AG04450 (cell line): ENCODE measurements around the gene MLLT10. TPM values are rescaled to one million over a fixed set of nuclear protein-coding genes. Genes with fewer than 3 reads are reported as not detected.
"Not testable (repeated sequence)": the region's sequence is repeated elsewhere in the genome, so short reads cannot be mapped to it uniquely, and the experiment has no call there.

ENCODE experiments used
- CTCF ChIA-PET: fragments of 300-600, 350-600 bp; formaldehyde crosslinking; extraction: SDS; loops from one replicate; lab custom pipeline; 2022; ENCODE audit warnings: antibody characterized with exemption, inconsistent platforms; lab: Charles Lee
- POLR2A ChIA-PET: fragments of 350-600 bp; formaldehyde crosslinking; extraction: SDS; loops from one replicate; lab custom pipeline; 2021; ENCODE audit warnings: antibody characterized with exemption, inconsistent platforms; lab: Yijun Ruan, JAX
- DNase-seq: peaks from one replicate; pipeline ENCODE4 v3.0.0-alpha.2; 2011; ENCODE audit warnings: low read depth, low spot score
- H3K27ac ChIP-seq: one replicate; pipeline ENCODE4 v1.5.1; 2012; ENCODE audit warnings: low read depth, low read length, control low read depth
- H3K27me3 ChIP-seq: one replicate; pipeline ENCODE4 v1.6.0; 2012; ENCODE audit warnings: low read length; ENCODE audit not compliant: control insufficient read depth, insufficient read depth
- H3K4me3 ChIP-seq: 2 replicates; pipeline ENCODE4 v1.5.1; 2011; ENCODE audit warnings: mild to moderate bottlenecking, low read depth, low read length, control low read depth
- H3K9me3 ChIP-seq: 2 replicates; pipeline ENCODE4 v1.5.1; 2012; ENCODE audit warnings: low read length; ENCODE audit not compliant: control insufficient read depth, insufficient read depth
- polyA plus RNA-seq: library from polyadenylated mRNA; depleted of rRNA; stranded (reverse); fragments of >200 nt; gene quantifications from 2 replicates; pipeline ENCODE4 v1.2.3, GENCODE V29; 2011
- TF ChIP-seq, protein P1 (sequence below): IDR thresholded peaks from 2 replicates; pipeline ENCODE4 v1.5.1; 2011; ENCODE audit warnings: low read depth, low read length, control low read depth, inconsistent platforms

The MLLT10 gene
- polyA plus RNA-seq, 1 experiment, result 41.0 TPM

DNA sequence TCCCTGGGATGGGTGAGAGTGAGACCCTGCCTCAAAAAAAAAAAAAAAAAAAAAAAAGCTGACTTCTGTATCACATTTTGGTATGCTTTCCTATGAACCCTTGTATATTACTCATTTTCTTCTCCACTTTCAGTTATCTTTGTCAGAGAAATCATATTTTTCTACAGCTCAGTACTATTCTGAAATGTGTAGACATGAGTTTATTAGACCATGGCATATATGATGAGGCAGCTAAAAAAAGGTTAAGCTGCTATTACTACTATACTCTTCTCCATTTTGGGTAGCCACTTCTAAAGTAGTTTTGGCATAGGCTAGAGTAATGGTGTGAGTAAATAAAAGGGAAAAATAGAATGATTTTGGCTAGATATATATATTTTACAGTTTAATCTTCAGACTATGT lies 53.4 kb downstream of the MLLT10 start:
- TF ChIP-seq, protein P1, sequence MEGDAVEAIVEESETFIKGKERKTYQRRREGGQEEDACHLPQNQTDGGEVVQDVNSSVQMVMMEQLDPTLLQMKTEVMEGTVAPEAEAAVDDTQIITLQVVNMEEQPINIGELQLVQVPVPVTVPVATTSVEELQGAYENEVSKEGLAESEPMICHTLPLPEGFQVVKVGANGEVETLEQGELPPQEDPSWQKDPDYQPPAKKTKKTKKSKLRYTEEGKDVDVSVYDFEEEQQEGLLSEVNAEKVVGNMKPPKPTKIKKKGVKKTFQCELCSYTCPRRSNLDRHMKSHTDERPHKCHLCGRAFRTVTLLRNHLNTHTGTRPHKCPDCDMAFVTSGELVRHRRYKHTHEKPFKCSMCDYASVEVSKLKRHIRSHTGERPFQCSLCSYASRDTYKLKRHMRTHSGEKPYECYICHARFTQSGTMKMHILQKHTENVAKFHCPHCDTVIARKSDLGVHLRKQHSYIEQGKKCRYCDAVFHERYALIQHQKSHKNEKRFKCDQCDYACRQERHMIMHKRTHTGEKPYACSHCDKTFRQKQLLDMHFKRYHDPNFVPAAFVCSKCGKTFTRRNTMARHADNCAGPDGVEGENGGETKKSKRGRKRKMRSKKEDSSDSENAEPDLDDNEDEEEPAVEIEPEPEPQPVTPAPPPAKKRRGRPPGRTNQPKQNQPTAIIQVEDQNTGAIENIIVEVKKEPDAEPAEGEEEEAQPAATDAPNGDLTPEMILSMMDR, result no peak
- ChIA-PET POLR2A (interaction anchor here (0.7 kb wide), 1 partner anchor 12 kb away, joined by 6 read pairs; no protein-coding TSS in a partner anchor), CTCF (no interaction called here)
- Histone ChIP-seq H3K4me3 (no peak overlapping the region), H3K27ac (no peak overlapping the region), H3K9me3 (peaks cover 1% of the 10 kb centered on the region; the same call in 1 of the 2 replicates), H3K27me3 (no peaks in the 10 kb centered on the region)
- no peak for DNase-seq

DNA sequence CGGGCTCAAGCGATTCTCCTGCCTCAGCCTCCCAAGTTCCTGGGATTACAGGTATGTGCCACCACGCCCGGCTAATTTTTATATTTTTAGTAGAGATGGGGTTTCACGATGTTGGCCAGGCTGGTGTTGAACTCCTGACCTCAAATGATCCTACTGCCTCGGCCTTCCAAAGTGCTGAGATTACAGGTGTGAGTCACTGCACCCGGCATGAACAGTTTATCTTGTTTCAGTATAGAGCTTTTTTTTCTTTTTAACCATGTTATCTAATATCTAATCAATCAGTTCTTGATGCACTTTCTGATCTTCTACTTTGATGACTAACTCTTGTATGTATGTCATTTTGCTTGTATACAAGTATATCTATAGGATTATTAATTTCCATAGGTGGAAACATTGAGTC lies 54.1 kb downstream of the MLLT10 start:
- H3K9me3 ChIP-seq, H3K27ac ChIP-seq, POLR2A ChIA-PET, DNase-seq, H3K4me3 ChIP-seq, CTCF ChIA-PET, H3K27me3 ChIP-seq: not testable (repeated sequence)

DNA sequence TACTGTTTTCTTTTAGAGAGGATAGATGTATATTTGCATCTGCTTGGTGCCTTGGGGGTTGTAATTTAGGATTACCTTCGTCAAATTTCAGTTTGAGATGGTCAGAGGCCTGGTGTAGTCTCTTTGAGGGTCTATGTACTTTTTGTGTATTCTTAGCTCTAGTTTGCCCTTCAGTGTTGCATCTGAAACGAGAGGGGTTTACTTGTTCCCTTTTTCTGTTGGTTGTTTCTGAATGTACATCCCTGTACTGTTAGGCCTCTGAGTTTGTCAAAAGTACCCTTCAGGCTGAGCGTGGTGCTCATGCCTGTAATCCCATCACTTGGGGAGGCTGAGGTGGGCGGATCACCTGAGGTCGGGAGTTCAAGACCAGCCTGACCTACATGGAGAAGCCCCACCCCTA lies 60.0 kb downstream of the MLLT10 start:
- no peak for DNase-seq
- H3K27me3 ChIP-seq, result no peaks in the 10 kb centered on the region
- CTCF ChIA-PET, result interaction anchor here (0.7 kb wide), 1 partner anchor 13 kb away, joined by 5 read pairs; no protein-coding TSS in a partner anchor
- POLR2A ChIA-PET, result interaction anchor here (0.7 kb wide), 1 partner anchor 14 kb away, joined by 9 read pairs; no protein-coding TSS in a partner anchor
- no peak overlapping the region for H3K27ac ChIP-seq
- peaks cover 4% of the 10 kb centered on the region; the same call in 1 of the 2 replicates for H3K9me3 ChIP-seq
- H3K4me3 ChIP-seq, result no peak overlapping the region
- TF ChIP-seq, protein P1, result no peak

DNA sequence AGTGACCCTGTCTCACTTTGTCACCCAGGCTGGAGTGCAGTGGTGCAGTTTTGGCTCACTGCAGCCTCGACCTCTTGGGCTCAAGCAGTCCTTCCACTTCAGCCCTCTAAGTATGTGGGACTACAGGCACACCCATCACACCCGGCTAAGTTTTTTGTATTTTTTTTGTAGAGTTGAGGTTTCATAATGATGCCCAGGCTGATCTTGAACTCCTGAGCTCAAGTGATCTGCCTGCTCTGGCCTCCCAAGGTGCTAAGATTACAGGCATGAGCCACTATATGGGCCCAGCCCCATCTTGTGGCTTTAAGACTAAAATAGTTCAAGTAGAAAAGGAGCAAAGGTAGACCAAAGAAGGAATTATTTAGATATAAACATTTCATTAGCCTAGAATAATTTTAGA lies 65.5 kb downstream of the MLLT10 start:
- ChIA-PET POLR2A (no interaction called here), CTCF (no interaction called here)
- no peaks in the 10 kb centered on the region for H3K9me3 ChIP-seq
- no peak overlapping the region for H3K4me3 ChIP-seq
- H3K27ac ChIP-seq, result no peak overlapping the region
- DNase-seq, result no peak
- H3K27me3 ChIP-seq, result no peaks in the 10 kb centered on the region
- TF ChIP-seq, protein P1, result no peak

DNA sequence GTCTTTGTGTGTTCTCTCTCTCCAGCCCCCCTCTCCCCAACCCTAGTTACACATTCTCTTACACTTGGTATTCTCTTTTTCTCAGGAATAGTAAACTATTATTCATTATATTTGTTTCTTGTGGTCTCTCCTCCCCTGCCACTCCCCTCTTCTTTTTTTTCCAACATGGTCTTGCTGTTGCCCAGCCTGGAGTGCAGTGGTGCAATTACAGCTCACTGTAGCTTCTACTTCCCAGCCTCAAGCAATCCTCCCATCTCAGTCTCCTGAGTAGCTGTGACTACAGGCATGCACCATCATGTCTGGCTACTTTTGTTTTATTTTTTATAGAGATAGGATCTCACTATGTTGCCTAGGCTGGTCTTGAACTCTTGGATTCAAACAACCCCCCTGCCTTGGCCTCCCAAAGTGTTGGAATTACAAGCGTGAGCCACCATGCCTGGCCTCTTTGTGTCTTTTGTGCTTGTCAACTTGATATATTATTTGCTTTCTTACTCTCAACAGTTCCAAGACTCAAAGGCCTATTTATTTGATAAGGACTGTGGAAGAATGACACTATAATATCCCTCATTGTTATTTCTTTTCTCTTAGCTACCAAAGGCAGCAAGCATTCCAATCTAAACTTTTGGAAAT lies 66.9 kb downstream of the MLLT10 start:
- H3K27ac ChIP-seq, result no peak overlapping the region
- H3K9me3 ChIP-seq, result no peaks in the 10 kb centered on the region
- no peaks in the 10 kb centered on the region for H3K27me3 ChIP-seq
- no peak overlapping the region for H3K4me3 ChIP-seq
- ChIA-PET CTCF (interaction anchor here (0.6 kb wide), 1 partner anchor 27 kb away, joined by 5 read pairs; no protein-coding TSS in a partner anchor), POLR2A (no interaction called here)
- DNase-seq, result no peak
- TF ChIP-seq, protein P1, result no peak
